ENCODE data around the gene SOCS4. TPM values are rescaled to one million over a fixed set of nuclear protein-coding genes. Genes with fewer than 3 reads are reported as not detected.

SOCS4 gene
- total RNA-seq, result 23.7 and 25.0 TPM in 2 replicates
- long read RNA-seq, full-length matches to known transcripts, result 6 of 14 reads
- long read RNA-seq, partial matches to known transcripts, result 0 of 14 reads
- long read RNA-seq, other reads (novel, unspliced or antisense), result 8 of 14 reads

- no peaks in the 10 kb centered on the region for H3K27me3 Mint-ChIP-seq
- H3K27ac Mint-ChIP-seq, result peak within 1 kb of the TSS; percentile 97
- peak; percentile 14 for TF ChIP-seq CTCF (IDR thresholded peaks at IDR 0.05; ENCODE audit: unreplicated experiment)
- H3K4me1 Mint-ChIP-seq (ENCODE audit: low read depth), result peaks cover 42% of the 10 kb centered on the region
- DNase-seq (ENCODE audit: low spot score, unreplicated experiment), result peak; percentile 93
- peak within 1 kb of the TSS; percentile 93 for H3K4me3 Mint-ChIP-seq (ENCODE audit: low read depth)
- no peaks in the 10 kb centered on the region for H3K36me3 Mint-ChIP-seq (ENCODE audit: insufficient read depth)
- no peaks in the 10 kb centered on the region for H3K9me3 Mint-ChIP-seq (ENCODE audit: low read depth)
Measured at GRCh38 chr14:55026793-55027561, at the start of gene SOCS4, which contains the start of gene WDHD1. Gene SOCS4, plus strand, starts transcription at chr14:55027236. Its CDS starts 15,806 bp downstream, at chr14:55043042. Gene WDHD1, minus strand, starts transcription at chr14:55027099. Its CDS starts 312 bp downstream, at chr14:55026787.

- no peak overlapping the region for H3K27ac Mint-ChIP-seq
- H3K4me1 Mint-ChIP-seq (ENCODE audit: low read depth), result peaks cover 11% of the 10 kb centered on the region
- no peak overlapping the region for H3K4me3 Mint-ChIP-seq (ENCODE audit: low read depth)
- peaks cover 3% of the 10 kb centered on the region for H3K9me3 Mint-ChIP-seq (ENCODE audit: low read depth)
- no peaks in the 10 kb centered on the region for H3K27me3 Mint-ChIP-seq
- no peak for TF ChIP-seq CTCF (IDR thresholded peaks at IDR 0.05; ENCODE audit: unreplicated experiment)
- H3K36me3 Mint-ChIP-seq (ENCODE audit: insufficient read depth), result peaks cover 12% of the 10 kb centered on the region
- DNase-seq (ENCODE audit: low spot score, unreplicated experiment), result no peak
Measured at GRCh38 chr14:54979039-54979438, 48.0 kb upstream of the SOCS4 start.

GRCh38 chr14:54981698-54982097, 45.3 kb upstream of the SOCS4 start:
- DNase-seq (ENCODE audit: low spot score, unreplicated experiment), result no peak
- peak; percentile 48 for TF ChIP-seq CTCF (IDR thresholded peaks at IDR 0.05; ENCODE audit: unreplicated experiment)
- no peak overlapping the region for H3K4me3 Mint-ChIP-seq (ENCODE audit: low read depth)
- H3K4me1 Mint-ChIP-seq (ENCODE audit: low read depth), result peaks cover 5% of the 10 kb centered on the region
- H3K9me3 Mint-ChIP-seq (ENCODE audit: low read depth), result peaks cover 3% of the 10 kb centered on the region
- H3K27ac Mint-ChIP-seq, result no peak overlapping the region
- no peaks in the 10 kb centered on the region for H3K27me3 Mint-ChIP-seq
- H3K36me3 Mint-ChIP-seq (ENCODE audit: insufficient read depth), result peaks cover 24% of the 10 kb centered on the region

- Mint-ChIP-seq H3K36me3 (ENCODE audit: insufficient read depth) (peaks cover 33% of the 10 kb centered on the region), H3K9me3 (ENCODE audit: low read depth) (peaks cover 3% of the 10 kb centered on the region), H3K27ac (no peak overlapping the region), H3K4me3 (ENCODE audit: low read depth) (no peak overlapping the region), H3K27me3 (no peaks in the 10 kb centered on the region), H3K4me1 (ENCODE audit: low read depth) (peaks cover 5% of the 10 kb centered on the region)
- TF ChIP-seq CTCF (IDR thresholded peaks at IDR 0.05; ENCODE audit: unreplicated experiment), result no peak
- DNase-seq (ENCODE audit: low spot score, unreplicated experiment), result no peak
Measured at GRCh38 chr14:54985156-54985555, 41.9 kb upstream of the SOCS4 start.

GRCh38 chr14:55000381-55000780, 26.7 kb upstream of the SOCS4 start:
- Mint-ChIP-seq H3K9me3 (ENCODE audit: low read depth) (no peaks in the 10 kb centered on the region), H3K27ac (no peak overlapping the region), H3K4me3 (ENCODE audit: low read depth) (no peak overlapping the region), H3K27me3 (no peaks in the 10 kb centered on the region), H3K4me1 (ENCODE audit: low read depth) (no peaks in the 10 kb centered on the region), H3K36me3 (ENCODE audit: insufficient read depth) (peaks cover 4% of the 10 kb centered on the region)
- no peak for TF ChIP-seq CTCF (IDR thresholded peaks at IDR 0.05; ENCODE audit: unreplicated experiment)
- DNase-seq (ENCODE audit: low spot score, unreplicated experiment), result no peak
